ENCODE results near the gene TJP2. TPM values are rescaled to one million over a fixed set of nuclear protein-coding genes. Genes with fewer than 3 reads are reported as not detected.

Gene TJP2
- total RNA-seq, 3 donors from 2014 or later (not counting 1 experiment from before 2014, with no cell fraction given), result 6.8 to 10.0 (median 9.6) TPM

DNA sequence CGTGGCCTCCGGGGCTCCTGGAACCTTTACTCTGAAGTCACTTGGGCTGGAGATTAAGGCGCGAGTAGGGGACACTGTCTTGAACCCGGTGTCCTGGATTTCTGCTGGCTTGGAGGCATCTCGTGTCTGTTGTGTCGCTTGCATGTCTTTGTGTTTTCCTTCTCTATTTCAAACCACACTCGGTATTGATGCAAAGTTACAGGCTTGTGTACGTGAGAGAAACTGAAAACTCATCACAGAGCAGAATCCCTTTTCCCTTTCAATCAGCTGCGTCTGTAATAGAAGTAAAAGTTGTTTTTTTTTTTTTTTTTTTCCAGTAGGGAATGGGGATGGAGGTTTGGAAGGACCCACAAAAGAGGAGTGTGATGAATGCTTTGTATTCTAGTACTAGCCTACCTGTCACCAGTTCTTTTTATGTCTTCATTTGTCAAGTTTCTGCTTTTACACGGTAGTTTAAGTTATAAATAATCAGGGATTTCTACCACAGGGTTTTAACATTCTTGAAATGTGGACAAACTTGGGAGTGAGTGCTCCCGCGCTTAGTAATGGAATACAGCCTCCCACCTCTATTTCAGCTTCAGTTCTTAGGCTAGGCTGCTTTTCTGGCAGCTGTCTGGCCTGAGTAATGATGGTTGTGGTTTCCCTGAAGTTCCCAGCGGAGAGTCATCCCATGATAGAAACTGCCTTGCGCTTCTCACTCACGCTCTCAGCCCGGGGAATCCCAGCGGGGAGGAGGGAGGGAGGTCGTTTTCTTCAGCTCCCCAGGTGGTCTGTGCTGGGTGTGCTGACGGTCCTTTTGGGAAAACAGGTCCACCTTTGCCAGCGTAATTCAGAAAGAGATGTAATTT is 763 bp downstream of the TJP2 start:
- H3K27ac Mint-ChIP-seq, result peak overlapping the region in 1 of 2 donors; percentile 69

DNA sequence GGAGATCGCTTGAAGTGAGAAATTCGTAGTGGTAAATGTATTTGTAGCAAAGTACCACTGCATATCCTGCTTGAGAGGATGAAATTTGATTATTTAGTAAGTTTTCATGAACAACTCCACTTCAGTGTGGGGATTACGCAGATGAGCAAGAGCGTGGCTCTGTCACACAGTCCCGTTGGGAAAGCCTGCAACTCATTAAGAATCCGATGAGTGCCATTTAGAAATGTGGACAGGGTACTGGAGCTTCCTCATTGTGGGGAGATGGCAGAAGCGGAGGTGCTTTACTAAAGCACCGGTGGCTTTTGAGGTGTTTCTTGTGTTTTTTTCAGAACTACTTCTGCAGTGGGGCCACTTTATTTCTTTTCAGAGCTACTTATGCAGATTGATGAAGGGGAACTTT is 1.4 kb downstream of the TJP2 start:
- no peak overlapping the region for H3K27ac Mint-ChIP-seq
- H3K4me1 ChIP-seq (ENCODE audit: control insufficient read depth, insufficient read depth, low read length), result peaks cover 16% of the 10 kb centered on the region
- 27% methylated on average over 8 of the region's 8 CpGs for WGBS (ENCODE audit: insufficient coverage)
- DNase-seq (no peak), ATAC-seq (no peak)
- H3K9me3 Mint-ChIP-seq, result no peaks in the 10 kb centered on the region
- peaks cover 25 to 27% of the 10 kb centered on the region in 2 donors for H3K4me1 Mint-ChIP-seq
- no peaks in the 10 kb centered on the region for H3K36me3 ChIP-seq (ENCODE audit: control insufficient read depth, insufficient read depth, low read length)
- no peaks in the 10 kb centered on the region for H3K9me3 ChIP-seq (ENCODE audit: control insufficient read depth, insufficient read depth, low read length)
- intact Hi-C loops (cut with micrococcal nuclease), result no loop called here
- H3K36me3 Mint-ChIP-seq, result no peaks in the 10 kb centered on the region
- TF ChIP-seq, protein P1, sequence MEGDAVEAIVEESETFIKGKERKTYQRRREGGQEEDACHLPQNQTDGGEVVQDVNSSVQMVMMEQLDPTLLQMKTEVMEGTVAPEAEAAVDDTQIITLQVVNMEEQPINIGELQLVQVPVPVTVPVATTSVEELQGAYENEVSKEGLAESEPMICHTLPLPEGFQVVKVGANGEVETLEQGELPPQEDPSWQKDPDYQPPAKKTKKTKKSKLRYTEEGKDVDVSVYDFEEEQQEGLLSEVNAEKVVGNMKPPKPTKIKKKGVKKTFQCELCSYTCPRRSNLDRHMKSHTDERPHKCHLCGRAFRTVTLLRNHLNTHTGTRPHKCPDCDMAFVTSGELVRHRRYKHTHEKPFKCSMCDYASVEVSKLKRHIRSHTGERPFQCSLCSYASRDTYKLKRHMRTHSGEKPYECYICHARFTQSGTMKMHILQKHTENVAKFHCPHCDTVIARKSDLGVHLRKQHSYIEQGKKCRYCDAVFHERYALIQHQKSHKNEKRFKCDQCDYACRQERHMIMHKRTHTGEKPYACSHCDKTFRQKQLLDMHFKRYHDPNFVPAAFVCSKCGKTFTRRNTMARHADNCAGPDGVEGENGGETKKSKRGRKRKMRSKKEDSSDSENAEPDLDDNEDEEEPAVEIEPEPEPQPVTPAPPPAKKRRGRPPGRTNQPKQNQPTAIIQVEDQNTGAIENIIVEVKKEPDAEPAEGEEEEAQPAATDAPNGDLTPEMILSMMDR (IDR thresholded peaks at IDR 0.05), result no peak
- peaks cover 6% of the 10 kb centered on the region for H3K27me3 ChIP-seq (ENCODE audit: control insufficient read depth, insufficient read depth, low read length)
- no peak overlapping the region for H3K4me3 ChIP-seq (ENCODE audit: low read length)
- peaks cover 5 to 12% of the 10 kb centered on the region in 2 donors for H3K27me3 Mint-ChIP-seq (ENCODE audit: low read depth in 2 of 2)
- H3K27ac ChIP-seq (ENCODE audit: low read length), result no peak overlapping the region
- no peak overlapping the region for H3K4me3 Mint-ChIP-seq

More for the DNA sequence above, 763 bp downstream of the TJP2 start:
- Mint-ChIP-seq H3K4me1 (peaks cover 21 to 27% of the 10 kb centered on the region in 2 donors), H3K9me3 (no peaks in the 10 kb centered on the region), H3K27me3 (ENCODE audit: low read depth in 2 of 2) (peaks cover 5 to 12% of the 10 kb centered on the region in 2 donors), H3K4me3 (peak overlapping the region; percentile 85), H3K36me3 (no peaks in the 10 kb centered on the region)
- Histone ChIP-seq H3K9me3 (ENCODE audit: control insufficient read depth, insufficient read depth, low read length) (no peaks in the 10 kb centered on the region), H3K36me3 (ENCODE audit: control insufficient read depth, insufficient read depth, low read length) (no peaks in the 10 kb centered on the region), H3K4me3 (ENCODE audit: low read length) (peak overlapping the region; percentile 49), H3K27me3 (ENCODE audit: control insufficient read depth, insufficient read depth, low read length) (peaks cover 6% of the 10 kb centered on the region), H3K27ac (ENCODE audit: low read length) (no peak overlapping the region), H3K4me1 (ENCODE audit: control insufficient read depth, insufficient read depth, low read length) (peaks cover 16% of the 10 kb centered on the region)
- ATAC-seq (peak in 2 of 3 donors; percentile 31 to 46), DNase-seq (peak in 1 of 2 donors; percentile 50)
- TF ChIP-seq, protein P1 (IDR thresholded peaks at IDR 0.05), result no peak
- 2% methylated on average over 18 of the region's 21 CpGs for WGBS (ENCODE audit: insufficient coverage)
- intact Hi-C loops (cut with micrococcal nuclease), result no loop called here

DNA sequence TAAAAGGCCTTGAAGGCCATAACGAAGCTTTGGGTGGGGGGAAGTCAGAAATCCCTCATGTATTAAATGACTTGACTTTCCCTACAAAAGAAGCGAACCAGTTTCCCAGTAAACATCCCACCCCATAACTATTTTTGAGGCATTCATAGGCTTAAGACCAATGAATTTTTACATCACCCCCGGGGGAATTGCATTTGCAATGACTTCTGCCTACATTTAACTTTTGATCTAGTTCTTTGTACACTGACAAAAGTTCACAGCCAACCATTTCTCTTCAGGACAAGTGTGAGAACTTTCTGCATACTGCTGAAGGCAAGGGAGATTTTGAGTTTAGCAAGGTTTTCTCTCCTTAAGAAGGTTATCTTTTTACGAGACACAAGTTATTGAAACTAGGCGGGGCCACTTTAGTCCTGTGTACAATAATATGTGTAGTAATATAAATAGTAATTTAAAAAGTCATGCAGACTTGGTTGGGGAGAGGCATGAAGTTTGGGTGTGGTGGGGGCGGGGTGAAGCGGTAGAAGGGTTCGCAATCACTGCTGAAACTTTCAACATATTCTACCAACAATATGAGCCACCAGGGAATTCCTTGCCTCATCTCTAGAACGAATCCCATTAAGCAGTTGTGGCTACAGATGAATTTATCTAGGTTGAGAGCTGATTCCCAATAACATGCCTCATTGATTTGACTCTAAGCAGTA is 2.5 kb downstream of the TJP2 start:
- H3K9me3 ChIP-seq (ENCODE audit: control insufficient read depth, insufficient read depth, low read length), result no peaks in the 10 kb centered on the region
- Mint-ChIP-seq H3K27ac (no peak overlapping the region), H3K36me3 (no peaks in the 10 kb centered on the region), H3K27me3 (ENCODE audit: low read depth in 2 of 2) (peaks cover under 1 to 2% of the 10 kb centered on the region in 2 donors), H3K9me3 (no peaks in the 10 kb centered on the region), H3K4me3 (no peak overlapping the region), H3K4me1 (peaks cover 22 to 30% of the 10 kb centered on the region in 2 donors)
- no peak overlapping the region for H3K4me3 ChIP-seq (ENCODE audit: low read length)
- ATAC-seq (no peak), DNase-seq (no peak)
- intact Hi-C loops (cut with micrococcal nuclease), result no loop called here
- H3K36me3 ChIP-seq (ENCODE audit: control insufficient read depth, insufficient read depth, low read length), result no peaks in the 10 kb centered on the region
- peaks cover 16% of the 10 kb centered on the region for H3K4me1 ChIP-seq (ENCODE audit: control insufficient read depth, insufficient read depth, low read length)
- TF ChIP-seq, protein P1 (IDR thresholded peaks at IDR 0.05), result no peak
- WGBS (ENCODE audit: insufficient coverage), result 73% methylated on average over 6 of the region's 9 CpGs
- H3K27ac ChIP-seq (ENCODE audit: low read length), result no peak overlapping the region
- peaks cover 6% of the 10 kb centered on the region for H3K27me3 ChIP-seq (ENCODE audit: control insufficient read depth, insufficient read depth, low read length)
